Measurements from ENCODE around the gene ZNF793. TPM values are rescaled to one million over a fixed set of nuclear protein-coding genes. Genes with fewer than 3 reads are reported as not detected.

ZNF793 gene
- total RNA-seq, 1 experiment from 2014 or later, result 10.1 TPM

- ATAC-seq (no peak), DNase-seq (ENCODE audit: low read depth, low spot score) (no peak)
- CTCF ChIA-PET, result no interaction called here
These were observed 6.7 kb downstream of the ZNF793 start for GRCh38 chr19:37513397-37513796.

GRCh38 chr19:37519890-37520289 is 13.2 kb downstream of the ZNF793 start:
- ChIA-PET POLR2A (interaction anchor here (0.6 kb wide), 1 partner anchor 105 kb away, joined by 20 read pairs; no protein-coding TSS in a partner anchor), CTCF (no interaction called here)
- Histone ChIP-seq H3K9me3 (ENCODE audit: control insufficient read depth, insufficient read depth, low read depth, low read length) (peaks cover 12% of the 10 kb centered on the region; the same call in 1 of the 2 replicates), H3K36me3 (ENCODE audit: control insufficient read depth, insufficient read depth, low read length) (no peaks in the 10 kb centered on the region), H3K27ac (ENCODE audit: low read length) (no peak overlapping the region), H3K27me3 (ENCODE audit: control insufficient read depth, insufficient read depth, low read length) (no peaks in the 10 kb centered on the region), H3K4me3 (ENCODE audit: low read depth in 2 of 2, low read length in 2 of 2) (no peak overlapping the region), H3K4me1 (ENCODE audit: control insufficient read depth, insufficient read depth, low read length) (no peaks in the 10 kb centered on the region)
- TF ChIP-seq CTCF (IDR thresholded peaks at IDR 0.05) (no peak), POLR2AphosphoS5 (IDR thresholded peaks at IDR 0.05; ENCODE audit: low read depth, low read length) (no peak), TCF7L2 (IDR thresholded peaks at IDR 0.05; ENCODE audit: low read depth, low read length) (no peak), REST (IDR thresholded peaks at IDR 0.05; ENCODE audit: insufficient read depth in 1 of 2, low read depth in 2 of 2, low read length in 1 of 2) (no peak), SIN3A (IDR thresholded peaks at IDR 0.05; ENCODE audit: borderline replicate concordance, insufficient read depth, low read depth, low read length) (no peak)
- DNase-seq (ENCODE audit: low read depth, low spot score) (no peak), ATAC-seq (peak; percentile 91)
- in situ Hi-C loops (cut with HindIII; ENCODE audit: low pct_unique_long_range_greater_than_20kb, low sequenced_read_pairs), result no loop called here
- no TSS peak for BruUV-seq (replicated peaks)
- intact Hi-C loops (cut with micrococcal nuclease; ENCODE audit: unreplicated experiment), result no loop called here

More at GRCh38 chr19:37513397-37513796, 6.7 kb downstream of the ZNF793 start:
- POLR2A ChIA-PET, result no interaction called here
- no peak for TF ChIP-seq POLR2AphosphoS5 (IDR thresholded peaks at IDR 0.05; ENCODE audit: low read depth, low read length)
- no peak for TF ChIP-seq TCF7L2 (IDR thresholded peaks at IDR 0.05; ENCODE audit: low read depth, low read length)
- no peak for TF ChIP-seq CTCF (IDR thresholded peaks at IDR 0.05)
- TF ChIP-seq REST (IDR thresholded peaks at IDR 0.05; ENCODE audit: insufficient read depth in 1 of 2, low read depth in 2 of 2, low read length in 1 of 2), result no peak
- TF ChIP-seq SIN3A (IDR thresholded peaks at IDR 0.05; ENCODE audit: borderline replicate concordance, insufficient read depth, low read depth, low read length), result no peak
- in situ Hi-C loops (cut with HindIII; ENCODE audit: low pct_unique_long_range_greater_than_20kb, low sequenced_read_pairs), result no loop called here
- no peaks in the 10 kb centered on the region for H3K4me1 ChIP-seq (ENCODE audit: control insufficient read depth, insufficient read depth, low read length)
- no peak overlapping the region for H3K4me3 ChIP-seq (ENCODE audit: low read depth in 2 of 2, low read length in 2 of 2)
- peaks cover 9% of the 10 kb centered on the region for H3K36me3 ChIP-seq (ENCODE audit: control insufficient read depth, insufficient read depth, low read length)
- no peak overlapping the region for H3K27ac ChIP-seq (ENCODE audit: low read length)
- intact Hi-C loops (cut with micrococcal nuclease; ENCODE audit: unreplicated experiment), result no loop called here
- no peaks in the 10 kb centered on the region for H3K27me3 ChIP-seq (ENCODE audit: control insufficient read depth, insufficient read depth, low read length)
- no TSS peak for BruUV-seq (replicated peaks)
- peaks cover 23% of the 10 kb centered on the region; the same call in 1 of the 2 replicates for H3K9me3 ChIP-seq (ENCODE audit: control insufficient read depth, insufficient read depth, low read depth, low read length)

Measured in Panc1 (cell line).